ENCODE results near the gene ASIP.

Gene ASIP

DNA sequence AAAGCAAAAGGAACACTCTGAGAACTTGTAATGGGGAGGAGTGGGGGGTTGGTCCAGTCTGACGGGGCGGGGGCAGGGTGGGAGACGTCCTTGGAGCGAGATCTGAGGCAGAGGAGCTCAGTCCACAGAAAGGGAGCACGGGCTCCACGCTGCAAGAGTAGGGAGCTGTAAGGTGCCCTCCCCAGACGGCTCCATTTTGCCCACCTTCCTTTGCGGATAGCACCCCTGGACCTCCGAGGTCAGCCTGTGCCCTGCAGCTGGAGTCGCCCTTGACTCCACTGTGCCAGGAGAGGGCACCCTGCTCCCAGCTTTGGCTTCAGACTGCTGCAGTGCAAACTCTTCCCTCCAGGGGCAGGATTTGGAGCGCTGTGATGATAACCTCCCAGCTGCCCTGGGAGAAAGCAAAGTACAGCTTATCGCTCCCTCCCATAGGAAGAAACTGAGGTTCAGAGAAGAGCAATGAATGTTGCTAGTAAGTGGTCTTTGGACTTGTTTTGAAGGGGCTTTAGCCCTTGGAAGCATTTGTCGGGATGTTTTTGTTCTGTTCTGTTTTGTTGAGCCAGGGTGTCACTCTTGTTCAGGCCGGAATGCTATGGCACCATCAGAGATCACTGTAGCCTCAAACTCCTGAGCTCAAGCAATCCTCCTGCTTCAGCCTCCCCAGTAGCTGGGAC is 71.5 kb downstream of the ASIP start:
- DNase-seq, result peak; percentile 88

DNA sequence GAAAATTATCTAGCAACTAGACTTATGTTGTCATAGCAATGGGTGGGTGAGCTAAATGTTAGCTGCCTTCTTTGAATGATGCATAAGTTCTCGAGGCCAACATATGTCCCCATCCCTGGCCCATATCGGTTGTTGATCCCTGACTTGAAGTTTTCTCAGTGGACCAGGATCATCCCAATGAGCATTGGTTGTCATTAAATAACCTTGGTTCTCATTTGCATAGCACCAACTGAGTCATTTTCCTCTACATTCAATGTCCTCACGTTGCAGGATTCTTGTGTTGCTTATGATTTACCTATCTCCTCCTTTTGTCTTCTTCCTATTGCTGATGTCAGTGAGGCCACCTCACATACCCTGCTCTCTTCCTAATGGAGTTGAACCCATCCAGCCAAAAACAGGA is 74.0 kb downstream of the ASIP start:
- no peak for DNase-seq

DNA sequence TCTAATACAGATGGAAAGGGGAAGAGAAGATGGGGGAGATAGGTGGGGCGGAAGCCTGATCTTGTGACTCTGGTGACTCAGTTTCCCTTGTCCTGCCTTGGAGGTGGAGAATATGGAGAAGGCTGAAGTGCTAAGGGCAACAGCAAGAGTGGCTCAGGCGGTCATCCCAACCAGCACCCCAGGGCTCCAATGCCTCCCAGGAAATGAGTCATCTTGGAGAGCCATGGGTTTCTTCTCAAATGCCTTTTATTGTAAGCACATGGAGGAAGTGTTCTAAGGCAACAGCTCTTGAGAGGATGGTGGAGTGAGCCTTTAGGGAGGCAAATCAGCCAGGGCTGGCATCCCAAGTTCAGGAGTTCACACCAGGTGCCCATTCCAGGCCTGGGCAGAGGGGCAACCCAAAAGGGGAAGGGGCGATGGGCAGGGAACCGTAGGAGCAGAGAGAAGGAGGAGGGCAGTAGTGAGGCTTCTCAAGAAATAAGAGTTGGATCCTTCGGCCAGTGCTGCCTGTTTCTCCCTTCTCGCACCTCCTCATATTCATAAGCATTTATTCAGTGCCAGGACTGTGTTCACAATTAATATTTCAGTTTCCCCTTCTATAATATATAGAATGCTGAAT is 75.1 kb downstream of the ASIP start:
- DNase-seq, result no peak
